SKM-1 (cell line): ENCODE measurements around the gene CMC1.
"Not testable (repeated sequence)": the region's sequence is repeated elsewhere in the genome, so short reads cannot be mapped to it uniquely, and the experiment has no call there.

Experiments
- DNase-seq: peaks from one replicate; lab custom pipeline; 2025; ENCODE audit not compliant: unreplicated experiment; lab: John Stamatoyannopoulos, UW

Gene CMC1

DNA sequence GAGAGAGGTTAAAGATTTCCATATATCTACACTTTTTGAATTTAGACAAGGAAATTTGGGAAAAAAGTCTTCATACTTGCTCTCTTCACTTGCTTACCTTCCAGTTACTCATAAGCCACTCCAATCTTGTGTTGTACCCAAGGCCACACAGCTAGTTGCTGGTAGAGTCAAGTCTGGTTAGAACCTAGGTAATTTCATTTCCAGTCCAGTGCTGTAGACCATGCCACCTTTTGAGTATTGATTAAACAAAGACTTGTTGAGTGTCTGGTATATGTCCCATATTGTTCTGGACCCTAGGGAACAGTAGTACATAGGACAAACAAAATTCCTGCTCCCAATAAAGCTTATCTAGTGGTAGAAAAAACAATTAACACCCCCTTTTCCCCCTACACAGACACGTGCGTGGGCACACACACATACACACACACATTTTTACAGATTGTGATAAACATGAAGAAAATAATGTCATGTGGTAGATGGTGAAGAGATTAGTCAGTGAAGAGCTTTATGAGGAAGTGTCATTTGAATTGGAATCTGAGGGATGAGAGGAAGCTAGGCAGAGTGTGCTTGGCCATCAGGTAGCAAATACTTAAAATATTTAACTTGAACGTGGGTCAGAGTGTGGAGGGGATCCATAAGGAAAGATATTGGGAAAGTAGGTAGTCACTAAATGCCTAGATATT lies 2.1 kb downstream of the CMC1 start:
- peak; percentile 11 for DNase-seq

DNA sequence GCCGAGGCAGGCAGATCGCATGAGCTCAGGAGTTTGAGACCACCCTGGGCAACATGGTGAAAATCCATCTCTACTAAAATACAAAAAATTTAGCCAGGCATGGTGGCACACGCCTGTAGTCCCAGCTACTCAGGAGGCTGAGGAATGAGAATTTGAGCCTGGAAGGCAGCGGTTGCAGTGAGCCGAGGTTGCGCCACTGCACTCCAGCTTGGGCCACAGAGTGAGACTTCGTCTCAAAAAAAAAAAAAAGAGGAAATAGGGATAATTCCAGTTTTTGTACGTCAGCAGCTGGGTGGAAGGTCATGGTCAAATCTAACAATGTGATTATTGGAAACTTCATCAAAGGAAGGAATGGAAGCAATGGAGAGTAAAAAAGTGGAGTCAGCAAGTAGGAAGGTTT lies 3.1 kb downstream of the CMC1 start:
- DNase-seq = no peak

DNA sequence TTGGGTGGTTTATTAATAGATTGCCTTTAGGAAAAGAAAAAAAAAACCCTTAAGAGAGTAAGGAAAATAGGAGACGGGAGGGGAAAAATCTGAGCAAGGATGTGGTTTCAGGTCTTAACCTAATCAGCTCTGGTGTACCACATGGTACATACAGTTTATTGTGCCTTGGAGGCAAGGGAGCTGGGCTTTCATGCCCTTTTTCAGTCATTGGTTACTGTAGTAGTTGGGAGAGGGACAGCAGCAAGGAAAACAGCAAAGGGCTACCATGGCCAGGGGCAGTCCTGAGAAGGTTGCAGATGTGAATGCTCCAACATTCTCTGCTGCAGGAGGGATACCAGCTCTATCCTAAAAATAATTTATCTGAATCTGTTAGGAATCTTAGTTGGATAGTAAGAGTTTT lies 5.9 kb downstream of the CMC1 start:
- DNase-seq = no peak

DNA sequence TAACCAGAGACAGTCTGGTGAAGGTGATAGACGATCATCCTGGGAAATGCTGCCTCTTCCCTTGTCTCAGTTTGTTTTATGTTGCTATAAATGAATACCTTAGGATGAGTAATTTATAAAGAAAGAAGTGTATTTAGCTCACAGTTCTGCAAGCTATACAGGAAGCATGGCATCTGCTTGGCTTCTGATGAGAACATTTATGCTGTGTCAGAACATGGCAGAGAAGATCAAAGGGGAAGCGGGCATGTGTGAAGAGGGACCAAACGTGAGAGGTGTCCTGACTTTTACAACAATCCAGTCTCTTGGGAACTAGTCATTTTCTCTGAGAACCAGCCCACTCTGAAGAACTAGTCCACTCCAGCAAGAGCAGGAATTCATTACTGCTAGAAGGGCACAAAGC lies 9.6 kb downstream of the CMC1 start:
- DNase-seq = no peak

DNA sequence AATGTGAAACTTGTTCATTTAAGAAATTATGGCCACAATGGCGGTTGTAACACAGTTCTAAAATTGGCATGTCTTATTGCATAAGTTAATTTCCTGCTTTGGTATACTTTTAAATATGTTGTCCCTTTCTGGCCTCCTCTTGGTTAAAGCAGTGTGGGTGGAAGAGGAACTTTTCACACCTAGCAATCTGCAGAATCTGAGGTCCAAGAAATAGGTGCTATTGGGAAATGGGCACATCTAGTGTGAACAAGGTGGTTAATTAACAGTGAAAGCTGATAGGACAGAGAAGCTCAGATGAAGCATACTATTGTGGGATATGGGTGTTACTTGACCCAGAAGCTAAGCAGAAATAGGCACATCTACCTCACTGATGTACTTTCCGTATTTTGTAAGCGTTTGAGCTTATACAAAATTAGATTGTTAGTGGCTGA lies 10.6 kb downstream of the CMC1 start:
- peak; percentile 74 for DNase-seq

DNA sequence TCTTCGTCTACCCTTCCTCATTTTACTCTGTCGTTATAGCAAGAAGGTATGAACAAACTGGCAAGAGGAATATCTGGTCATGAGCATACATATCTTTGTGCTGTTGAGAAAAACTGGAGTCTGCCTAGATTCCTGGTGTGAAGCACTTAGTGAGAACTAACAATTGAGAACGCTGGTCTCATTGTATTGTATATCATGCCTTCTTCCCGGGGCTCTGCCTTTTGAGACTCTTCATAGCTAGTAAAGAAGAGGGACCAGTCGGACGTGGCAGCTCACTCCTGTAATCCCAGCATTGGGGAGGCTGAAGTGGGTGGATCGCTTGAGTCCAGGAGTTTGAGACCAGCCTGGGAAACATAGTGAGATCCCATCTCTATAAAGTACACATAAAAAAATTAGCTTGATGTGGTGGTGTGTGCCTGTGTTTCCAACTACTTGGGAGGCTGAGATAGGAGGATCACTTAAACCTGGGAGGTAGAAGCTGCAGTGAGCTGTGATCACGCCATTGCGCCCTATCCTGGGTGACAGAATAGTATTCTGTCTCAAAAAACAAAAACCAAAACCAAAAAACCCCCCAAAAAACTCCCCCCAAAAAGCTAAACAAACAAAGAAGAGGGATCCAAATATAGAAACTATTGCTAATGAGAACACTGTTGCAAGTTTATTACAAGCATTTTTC lies 11.8 kb downstream of the CMC1 start:
- no peak for DNase-seq

DNA sequence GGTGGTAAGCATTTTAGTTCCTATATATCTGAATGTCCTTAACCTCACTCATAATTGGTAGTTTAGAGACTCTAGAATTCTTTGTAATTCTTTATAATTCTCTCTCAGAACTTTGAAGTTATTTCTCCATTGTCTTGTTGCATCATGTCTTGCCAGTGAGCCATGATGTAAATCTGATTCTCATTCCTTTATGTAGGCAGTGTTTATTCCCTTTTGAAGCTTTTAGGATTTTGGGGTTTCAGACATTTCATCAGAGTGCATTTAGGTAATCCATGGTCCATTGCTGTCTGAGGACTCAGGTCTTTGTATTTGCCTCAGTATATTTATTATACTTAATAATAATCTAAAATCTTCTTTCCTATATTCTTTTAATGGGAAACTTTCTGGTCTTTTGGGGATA lies 20.6 kb downstream of the CMC1 start:
- DNase-seq = no peak

DNA sequence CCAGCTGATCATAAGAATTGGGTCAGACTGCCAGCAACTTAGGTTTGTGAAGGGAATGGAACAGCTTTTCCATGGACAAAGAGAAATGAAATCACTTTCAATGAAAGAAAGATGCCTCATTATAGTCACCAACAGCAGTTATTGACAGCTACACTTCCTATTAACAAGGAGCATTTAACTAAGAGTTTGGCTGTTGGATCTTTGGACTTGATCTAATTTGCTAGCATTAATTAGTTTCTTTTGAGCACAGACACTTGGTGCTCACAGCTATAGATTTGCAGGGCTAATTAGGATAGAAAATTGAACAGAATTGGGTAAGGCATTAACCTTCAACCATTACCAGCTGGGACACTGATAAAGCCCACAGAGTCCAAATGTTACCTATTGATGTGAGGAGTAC lies 24.2 kb downstream of the CMC1 start:
- no peak for DNase-seq

DNA sequence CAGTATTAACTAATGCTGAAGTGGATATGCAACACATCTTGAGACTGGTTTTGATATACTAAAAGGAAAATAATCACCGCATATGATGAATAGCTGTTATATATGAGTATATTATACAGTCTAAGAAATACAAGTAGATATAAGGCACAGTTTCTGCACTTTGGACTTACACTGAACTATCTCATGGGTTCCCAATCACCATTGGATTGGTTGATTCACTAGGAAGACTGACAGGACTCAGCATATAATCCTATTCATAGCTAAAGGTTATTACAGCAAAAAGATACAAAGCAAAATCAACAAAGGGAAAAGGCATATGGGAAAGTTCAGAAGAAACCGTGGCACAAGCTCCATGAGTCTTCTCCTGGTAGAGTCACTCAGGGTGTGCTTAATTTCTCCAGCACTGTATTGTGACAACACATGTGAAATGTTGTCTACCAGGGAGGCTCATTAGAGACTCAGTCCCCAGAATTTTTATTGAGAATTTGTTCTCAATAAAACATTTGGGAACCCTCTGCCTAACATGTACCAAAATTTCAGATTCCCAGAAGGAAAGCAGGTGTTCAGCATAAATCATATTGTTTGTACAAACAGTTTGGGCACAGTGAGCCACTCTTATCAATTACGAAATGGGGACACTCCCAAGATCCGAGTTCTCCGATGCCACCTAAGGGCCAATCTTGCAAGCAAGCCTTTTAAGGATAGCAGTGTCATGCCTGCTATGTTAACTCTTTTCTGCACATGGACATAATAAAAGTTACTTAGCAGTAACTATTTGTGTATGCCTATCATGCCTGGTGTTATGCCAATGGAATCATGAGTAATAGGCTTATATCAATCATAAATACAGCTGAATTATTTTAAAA lies 26.8 kb downstream of the CMC1 start:
- no peak for DNase-seq

DNA sequence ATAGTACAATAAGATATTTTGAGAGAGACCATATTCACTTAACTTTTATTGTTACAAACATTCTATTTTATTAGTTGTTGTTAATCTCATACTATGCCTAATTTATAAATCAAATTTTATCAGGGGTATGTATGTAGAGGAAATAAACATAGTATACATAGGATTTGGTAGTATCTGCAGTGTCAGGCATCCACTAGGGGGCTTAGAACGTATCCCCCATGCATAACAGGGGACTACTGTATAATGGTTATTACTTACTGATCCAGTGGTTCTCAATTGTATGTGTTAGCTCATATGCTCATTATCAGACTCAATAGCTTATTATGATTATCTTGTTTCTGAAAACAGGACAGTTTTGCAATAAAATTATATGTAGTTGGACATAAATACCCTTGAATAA lies 27.6 kb downstream of the CMC1 start:
- no peak for DNase-seq

DNA sequence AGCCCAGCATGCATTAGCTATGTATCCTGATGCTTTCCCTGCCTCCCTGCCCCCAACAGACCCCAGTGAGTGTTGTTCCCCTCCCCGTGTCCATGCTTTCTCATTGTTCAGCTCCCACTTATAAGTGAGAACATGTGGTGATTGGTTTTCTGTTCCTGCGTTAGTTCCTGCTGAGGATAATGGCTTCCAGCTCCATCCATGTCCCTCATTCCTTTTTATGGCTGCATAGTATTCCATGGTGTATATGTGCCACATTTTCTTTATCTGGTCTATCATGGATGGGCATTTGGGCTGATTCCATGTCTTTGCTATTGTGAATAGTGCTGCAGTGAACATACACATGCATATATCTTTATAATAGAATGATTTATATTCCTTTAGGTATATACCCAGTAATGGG lies 28.5 kb downstream of the CMC1 start:
- DNase-seq = not testable (repeated sequence)

DNA sequence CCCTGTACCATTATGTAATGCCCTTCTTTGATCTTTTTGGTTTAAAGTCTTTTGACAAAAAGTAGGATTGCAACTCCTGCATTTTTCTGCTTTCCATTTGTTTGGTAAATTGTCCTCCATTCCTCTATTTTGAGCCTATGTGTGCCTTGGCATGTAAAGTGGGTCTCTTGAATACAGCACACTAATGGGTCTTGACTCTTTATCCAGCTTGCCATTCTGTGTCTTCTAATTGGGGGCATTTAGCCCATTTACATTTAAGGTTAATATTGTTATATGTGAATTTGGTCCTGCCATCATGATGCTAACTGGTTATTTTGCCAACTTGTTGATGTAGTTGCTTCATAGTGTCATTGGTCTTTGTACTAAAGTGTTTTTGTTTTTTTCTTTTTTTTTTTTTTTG lies 32.4 kb downstream of the CMC1 start:
- no peak for DNase-seq

DNA sequence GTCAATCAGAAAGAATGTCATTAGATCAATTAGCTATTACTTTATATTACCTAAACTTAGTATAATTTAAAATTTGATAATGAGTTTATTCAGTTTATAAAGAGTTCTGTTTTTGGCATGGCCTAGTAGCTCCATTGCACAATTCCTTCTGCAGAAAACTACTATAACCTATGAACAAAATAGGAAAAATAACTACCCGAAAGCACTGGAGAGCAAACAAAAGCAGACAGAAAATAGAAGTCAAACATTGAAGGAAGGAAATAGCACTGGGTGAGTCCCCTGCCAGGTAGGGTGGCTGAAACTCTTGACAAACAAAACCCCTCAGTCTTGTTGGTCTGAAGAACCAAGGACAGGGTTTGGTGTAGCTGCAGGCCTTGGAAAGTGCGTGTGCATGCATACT lies 37.5 kb downstream of the CMC1 start:
- DNase-seq = no peak

DNA sequence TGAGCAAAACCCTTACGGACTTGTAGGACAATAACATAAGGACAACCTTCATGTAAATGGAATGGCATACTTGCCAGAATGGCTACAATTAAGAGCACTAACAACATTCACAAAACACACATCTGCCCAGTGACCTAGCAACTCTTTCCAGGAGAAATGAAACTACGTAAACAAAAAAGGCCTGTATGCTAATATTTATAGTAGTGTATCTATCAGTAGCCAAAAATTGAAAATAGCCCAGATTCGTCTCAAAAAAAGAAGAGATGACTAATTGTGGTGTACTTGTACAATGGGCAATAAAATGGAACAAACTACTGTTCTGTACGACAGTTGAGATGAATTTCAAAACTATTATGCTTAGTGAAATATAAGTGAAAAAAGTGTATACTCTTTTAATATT lies 38.4 kb downstream of the CMC1 start:
- DNase-seq = no peak

DNA sequence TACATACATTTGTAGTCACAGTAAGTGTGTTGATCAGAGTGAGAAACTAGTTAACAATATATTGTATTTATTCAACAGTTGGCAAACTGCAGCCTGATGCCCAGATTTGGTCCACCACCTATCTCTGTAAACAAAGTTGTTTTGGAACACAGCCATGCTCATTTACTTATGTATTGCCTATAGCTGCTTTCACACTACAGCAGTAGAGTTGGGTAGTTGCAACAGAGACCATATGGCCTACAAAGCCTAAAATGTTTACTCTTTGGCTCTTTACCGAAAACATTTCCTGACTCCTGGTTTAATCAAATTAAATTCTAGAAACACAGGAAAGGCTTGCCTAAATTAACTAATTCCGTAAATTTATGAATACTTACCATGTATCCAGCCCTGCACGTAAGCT lies 39.4 kb downstream of the CMC1 start:
- DNase-seq = no peak

DNA sequence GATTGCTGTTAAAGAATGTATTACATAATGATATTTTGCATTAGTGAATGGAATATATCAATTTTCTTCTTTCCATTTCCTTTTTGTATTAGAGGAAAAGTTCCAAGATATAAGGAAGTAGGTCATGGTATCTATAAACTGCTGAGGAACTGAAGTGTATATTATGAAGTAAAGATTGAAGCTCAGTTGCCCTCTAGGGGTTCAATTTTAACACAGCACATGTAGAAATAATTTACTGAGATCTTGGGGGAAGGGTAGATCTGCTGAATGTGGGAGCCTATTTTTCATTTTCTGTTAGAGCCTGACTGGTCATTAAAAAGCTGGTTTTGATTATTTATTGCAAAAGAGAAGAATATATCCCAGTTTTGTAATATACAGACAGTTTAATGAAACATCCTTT lies 45.2 kb downstream of the CMC1 start:
- no peak for DNase-seq

DNA sequence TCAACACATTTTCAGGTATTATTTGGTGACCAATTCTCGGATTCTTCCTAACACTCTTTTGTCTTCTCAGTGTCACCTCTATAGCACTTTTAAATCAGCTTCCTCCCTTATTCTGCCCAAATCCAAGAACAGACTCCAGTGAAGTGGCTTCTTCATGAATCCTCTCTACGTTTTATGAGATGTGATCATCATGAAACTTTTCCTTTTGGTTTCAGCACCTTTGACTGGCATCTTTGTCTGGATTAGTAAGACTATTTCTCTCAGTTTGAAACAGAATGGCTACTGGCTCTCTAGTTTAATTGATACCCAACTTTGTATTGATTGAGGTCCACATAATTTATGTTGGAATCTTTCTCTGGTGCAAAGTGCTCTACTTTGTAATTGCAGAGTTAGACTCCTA lies 45.6 kb downstream of the CMC1 start:
- DNase-seq = no peak

DNA sequence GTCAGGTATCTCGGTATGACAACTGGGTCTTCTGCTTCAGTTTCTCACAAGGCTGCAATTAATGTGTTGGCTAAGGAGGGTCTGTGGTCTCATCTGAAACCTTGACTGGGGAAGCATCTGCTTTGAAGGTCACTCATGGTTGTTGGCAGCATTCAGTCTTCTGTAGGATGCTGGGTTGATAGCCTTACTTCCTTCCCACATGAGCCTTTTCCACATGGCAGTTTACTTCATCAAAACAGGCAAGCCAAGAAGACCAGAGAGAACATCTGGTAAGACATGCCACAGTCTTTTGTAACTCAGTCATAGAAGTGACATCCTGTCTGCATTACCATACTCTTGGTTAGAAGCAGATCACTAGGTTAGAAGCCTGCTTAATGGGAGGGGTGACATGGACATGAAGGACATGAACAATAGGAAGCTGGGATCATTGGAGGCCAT lies 49.5 kb downstream of the CMC1 start:
- DNase-seq = no peak

DNA sequence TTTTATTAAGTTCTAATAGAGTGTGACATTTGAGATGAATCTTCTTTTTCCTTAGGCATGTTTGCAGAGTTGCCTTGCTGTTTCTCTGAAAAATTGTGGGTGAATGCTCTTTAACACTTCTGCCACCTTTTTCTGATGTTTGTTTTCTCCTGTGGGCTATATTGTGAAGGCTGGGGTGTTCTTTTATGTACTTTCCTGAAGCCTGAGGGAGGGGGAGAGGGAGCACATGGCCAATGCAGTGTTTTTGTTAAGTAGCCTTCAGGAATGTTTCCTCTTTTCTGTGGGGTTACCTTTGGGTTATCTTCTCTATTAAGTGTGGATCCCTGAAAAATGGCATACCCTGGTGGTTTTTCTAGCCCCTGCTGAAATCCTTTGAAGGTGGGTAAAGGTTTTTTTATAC lies 50.2 kb downstream of the CMC1 start:
- no peak for DNase-seq

DNA sequence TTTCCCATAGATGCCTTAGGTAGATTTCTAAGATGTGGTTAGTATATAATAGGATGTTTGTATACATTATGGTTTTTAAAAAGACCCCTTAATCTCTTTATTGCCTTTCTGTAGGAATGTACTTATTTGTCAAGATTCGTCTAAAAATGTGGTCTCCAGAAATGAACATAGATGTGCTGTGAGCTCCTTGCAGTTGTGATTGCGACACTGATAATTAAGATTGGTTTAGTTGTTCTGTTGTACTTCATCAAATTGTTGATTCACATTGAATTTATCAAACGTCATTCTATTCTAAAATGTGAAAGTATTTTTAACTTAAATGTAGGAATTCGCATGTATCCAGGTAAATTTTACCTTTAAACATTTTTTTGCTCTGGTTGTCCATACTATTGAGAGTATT lies 51.2 kb downstream of the CMC1 start:
- DNase-seq = no peak

DNA sequence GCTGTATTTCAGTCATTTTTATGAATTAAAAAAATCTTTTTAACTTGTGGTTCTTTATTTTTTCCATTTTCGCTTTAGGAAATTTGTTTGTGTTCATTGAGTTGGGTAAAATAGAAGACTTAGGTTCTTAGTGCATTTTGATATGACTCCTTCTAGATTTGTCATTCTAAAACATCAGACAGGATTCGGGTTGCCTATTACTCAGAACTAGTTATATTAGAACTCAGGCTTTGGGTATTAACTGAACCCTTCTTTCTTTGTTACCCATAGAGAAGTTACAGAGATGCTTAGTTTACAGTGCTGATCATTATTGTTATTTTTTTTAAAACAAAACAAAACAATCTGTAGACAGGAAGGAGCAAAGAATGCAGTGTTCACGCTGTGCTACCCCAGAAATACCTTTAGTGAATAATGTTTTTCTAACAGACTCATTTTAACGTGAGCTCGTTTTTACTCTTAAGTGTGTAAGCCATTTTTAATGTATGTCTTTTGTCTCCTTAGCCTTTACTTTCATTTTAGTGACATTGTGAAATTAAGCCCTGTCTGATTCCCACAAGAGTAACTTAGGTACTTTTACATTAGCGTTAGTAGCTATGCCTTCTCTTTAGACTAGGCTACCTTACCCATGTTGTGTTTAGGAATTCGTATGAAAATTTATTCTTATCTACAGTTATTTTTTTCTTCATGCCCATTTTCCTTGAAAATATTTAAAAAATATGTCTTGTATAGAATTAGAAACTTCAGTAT lies 53.4 kb downstream of the CMC1 start:
- no peak for DNase-seq
